Measurements from ENCODE around the gene MEP1B.
"Not testable (repeated sequence)": the region's sequence is repeated elsewhere in the genome, so short reads cannot be mapped to it uniquely, and the experiment has no call there.

The MEP1B gene

DNA sequence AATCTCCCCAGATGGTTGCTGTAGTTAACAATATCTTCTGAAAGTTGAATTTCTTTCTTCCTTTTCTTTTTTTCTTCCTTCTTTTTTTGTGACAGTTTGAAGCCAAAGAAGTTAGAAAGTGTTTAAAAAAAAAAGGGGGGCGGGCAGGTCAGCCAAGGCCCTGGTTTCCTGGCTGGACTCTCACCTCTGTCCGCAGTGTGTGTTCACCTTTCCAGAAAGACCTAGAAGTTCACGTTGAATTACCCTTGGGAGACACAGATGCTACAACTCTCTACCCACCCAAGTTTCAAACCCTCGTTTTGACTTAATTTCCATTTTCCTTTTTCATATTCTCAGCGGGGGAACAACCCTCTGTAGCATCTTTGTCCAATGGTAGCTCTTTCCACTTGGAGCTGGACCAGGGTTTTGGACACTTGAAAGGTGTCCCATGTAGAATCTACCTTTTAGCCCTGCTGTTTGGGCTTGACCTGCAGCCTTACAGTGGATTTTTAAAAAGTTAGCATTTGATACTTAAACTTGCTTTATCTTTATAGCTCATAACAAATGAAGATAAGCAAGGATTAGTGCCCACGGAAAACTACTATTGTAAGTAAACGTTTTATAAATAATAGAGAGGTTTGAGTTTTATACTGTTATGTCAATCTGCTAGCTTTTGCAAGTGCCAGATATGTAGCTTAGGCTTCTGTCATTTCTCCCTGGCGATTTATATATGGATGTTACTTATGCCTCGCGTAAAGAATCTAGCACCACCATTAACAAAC lies 20.0 kb downstream of the MEP1B start:
- no peak for DNase-seq

DNA sequence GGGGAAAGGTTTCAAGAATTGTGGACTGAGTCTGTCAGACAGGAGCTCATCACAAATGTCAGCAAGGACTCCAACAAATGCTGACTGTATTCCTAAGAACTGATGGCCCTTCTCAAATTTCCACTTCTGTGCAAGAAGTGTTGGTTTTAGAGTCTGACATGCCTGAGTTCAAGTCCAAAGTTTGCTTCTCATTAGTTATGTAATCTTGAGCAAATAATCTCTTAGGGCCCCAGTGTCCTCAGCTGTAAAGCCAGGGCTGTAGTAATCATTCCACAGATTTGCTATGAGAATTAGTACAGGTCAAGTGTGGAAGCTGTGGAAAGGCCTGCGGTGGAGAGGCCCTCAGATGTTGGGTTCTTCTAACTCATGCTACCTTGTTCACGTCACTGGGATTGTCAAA lies 23.9 kb downstream of the MEP1B start:
- DNase-seq, result no peak

DNA sequence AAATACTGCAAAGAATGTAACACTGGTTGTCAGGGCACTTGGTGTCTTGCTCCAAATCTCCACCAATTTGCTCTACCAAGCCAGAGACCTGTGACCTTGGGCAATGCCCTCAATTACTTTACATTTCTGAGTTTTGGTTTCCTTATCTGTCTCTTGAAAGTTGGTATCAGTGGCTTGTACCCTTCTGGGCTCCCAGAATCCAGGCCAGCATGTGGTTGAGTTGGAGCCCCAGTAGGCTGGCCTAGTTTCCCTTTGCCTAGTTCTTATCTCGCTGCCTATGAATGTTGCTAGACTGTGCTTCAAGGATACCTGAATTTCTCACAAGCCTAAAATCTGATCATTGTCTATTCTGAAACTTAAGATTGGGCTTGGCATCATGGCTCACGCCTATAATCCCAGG lies 26.6 kb downstream of the MEP1B start:
- no peak for DNase-seq

DNA sequence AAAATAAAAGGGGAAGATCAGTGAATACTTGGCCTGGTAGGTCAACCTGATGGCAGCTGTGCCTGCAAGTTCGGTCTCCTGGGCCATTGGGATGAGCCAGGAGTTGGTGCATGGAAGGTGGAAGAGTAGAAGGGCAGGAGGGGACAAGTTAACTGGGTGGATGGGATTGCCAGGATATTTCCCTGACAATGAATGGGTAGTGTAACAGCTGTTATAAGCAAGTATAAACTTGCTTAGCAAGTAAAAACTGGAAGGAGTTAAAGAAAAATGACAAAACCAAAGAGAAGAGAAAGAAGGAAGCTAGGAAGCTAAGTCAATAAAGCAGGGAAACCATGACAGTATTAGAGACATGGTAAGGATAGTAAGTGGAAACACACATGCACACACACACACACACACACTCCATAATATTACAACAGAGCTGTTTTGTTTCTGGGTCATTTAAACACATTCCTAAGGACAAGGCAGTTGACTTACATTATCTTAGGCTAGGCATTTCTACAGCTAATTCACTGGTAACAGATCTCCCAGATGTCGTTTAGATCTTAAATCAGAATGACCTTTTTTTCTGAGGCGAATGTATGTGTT lies 29.7 kb downstream of the MEP1B start:
- DNase-seq, result no peak

DNA sequence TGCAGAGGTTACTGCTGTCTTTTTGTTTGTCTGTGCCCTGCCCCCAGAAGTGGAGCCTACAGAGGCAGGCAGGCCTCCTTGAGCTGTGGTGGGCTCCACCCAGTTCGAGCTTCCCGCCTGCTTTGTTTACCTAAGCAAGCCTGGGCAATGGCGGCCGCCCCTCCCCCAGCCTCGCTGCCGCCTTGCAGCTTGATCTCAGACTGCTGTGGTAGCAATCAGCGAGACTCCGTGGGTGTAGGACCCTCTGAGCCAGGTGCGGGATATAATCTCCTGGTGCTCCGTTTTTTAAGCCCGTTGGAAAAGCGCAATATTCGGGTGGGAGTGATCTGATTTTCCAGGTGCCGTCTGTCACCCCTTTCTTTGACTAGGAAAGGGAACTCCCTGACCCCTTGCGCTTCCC lies 43.5 kb downstream of the MEP1B start:
- DNase-seq, result not testable (repeated sequence)

DNA sequence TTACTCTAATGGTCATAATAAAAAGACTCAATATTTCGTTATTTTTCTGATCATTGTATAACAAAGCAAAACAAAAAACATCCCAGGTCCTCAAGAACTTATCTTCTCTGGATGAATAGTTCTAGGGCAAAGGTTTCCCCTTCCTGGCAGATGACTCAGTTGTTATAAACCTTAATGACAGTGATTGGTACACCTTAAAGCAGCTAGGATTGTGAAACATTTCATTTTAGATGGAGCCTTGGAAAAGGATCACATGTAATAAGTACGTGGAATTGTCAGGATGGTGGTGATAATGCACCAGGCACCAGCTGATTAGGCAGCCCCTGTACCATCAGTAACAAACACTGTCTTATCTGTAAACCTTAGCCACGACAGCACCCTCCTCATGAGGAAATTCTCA lies 47.2 kb downstream of the MEP1B start:
- no peak for DNase-seq

DNA sequence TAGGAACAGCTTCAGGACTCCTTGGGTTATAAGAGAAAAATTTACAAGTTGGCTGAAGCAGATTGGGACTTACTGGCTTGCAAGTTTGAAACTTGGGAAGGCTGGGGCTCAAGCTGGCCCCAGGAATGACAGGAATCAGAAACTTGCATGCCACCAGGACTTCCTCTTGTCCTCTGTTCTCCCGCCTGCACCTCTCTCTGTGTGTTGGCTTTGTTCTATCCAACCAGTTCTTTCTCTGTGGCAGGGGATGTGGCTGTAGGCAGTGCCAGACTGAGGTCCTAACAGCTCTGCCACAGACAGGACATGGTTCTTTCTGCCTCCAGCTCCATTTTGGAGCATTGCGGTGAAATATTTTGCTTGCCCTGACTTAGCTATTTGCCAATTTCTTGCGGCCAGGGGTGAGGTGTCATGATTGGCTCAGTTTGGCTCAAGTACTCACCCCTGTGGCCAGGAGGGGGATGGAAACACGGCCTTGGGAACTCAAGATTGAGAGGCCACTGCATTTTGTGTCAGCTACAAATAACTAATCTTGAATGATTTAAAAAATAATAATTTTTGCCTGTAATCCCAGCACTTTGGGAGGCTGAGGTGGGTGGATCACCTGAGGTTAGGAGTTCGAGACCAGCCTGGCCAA lies 48.9 kb downstream of the MEP1B start:
- no peak for DNase-seq

DNA sequence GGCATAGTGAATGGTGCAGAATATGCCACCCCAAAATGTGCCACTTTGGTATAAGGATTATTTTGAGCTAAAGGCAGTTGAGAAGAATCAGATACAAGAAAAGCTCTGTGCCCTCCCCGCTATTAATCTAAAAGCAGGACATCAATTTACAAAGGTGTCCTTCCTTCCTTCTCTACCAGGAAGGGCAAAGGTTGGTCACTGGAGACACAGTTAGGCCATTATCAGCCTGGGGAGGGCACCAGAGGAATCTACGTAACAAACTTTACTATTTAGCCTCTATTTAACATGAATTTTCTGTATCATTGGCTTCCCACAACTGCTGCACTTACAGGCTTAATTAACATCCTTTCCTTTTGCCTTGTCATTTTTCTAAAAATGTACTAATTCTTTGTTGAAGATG lies 52.6 kb downstream of the MEP1B start:
- no peak for DNase-seq

DNA sequence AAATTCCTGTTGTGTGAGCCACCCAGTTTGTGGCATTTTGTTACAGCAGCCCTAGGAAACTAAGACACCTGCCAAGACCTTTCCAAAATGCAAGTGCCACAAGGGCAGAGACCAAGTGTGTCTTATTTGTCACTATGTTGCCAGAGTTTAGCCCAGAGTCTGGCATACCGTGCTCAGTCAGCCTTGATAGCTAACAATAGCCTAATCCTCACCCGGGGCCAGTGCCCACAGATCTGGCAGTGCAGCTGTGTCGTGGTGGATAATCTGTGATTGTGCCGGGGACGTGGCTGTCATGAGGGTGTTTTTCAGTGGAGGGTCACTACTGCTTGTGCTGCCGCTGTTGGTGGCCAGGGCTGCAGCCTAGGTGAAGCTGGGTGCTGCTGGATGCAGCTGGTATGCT lies 53.5 kb downstream of the MEP1B start:
- no peak for DNase-seq

DNA sequence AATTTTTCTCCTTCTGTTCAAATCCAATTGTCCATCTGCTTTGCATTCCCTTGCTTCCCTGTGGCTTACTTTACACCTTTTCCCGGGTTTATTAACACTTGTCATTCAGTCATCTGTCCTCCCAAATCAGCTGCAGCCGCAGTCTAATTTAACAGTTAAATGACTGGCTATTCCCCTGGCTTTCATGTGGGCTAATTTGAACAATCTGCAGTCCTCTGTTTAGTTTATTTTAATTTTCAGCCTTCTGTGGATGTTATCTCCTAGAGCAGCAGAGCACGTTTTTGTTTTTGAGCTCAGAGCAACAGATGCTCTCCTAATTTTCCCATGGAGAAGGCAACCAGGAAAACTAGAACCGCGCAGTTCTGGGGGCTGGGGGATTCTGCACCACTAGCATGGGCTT lies 55.0 kb downstream of the MEP1B start:
- no peak for DNase-seq

DNA sequence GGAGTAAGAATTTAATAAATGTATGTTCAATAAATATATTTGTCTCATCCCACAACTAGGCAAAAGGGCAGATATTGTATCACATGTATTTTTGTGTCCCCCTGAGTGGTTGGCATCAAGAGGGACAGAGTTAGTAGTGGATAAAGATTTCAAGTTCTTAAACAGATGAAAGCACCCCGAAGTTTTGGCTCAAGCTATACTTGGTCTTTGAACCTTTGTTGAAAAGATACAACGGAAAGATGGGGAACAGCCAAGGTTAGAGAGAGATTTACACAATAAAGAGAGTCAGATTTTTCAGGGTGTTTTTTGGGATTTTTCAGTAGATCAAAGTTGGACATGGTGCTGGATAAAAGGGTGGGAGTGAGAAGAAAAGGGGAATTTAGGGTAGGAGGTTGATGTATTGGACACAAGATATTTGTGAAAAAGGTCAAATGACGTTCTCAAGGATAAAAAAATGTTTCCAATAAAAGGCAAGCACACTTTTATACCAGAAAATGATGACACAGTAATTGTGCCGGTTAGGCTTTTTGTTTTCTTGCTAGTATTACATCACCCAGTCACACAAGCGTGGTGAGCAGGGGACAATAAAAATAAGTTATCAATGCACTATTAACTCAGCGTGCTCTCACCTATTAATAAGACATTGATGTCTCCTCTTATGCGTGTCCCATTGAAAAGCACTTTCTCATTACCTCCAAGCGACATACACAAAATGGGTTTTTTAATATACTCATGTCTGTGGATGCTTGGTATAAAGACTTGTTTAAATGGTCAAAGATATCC lies 59.5 kb downstream of the MEP1B start:
- DNase-seq, result no peak

DNA sequence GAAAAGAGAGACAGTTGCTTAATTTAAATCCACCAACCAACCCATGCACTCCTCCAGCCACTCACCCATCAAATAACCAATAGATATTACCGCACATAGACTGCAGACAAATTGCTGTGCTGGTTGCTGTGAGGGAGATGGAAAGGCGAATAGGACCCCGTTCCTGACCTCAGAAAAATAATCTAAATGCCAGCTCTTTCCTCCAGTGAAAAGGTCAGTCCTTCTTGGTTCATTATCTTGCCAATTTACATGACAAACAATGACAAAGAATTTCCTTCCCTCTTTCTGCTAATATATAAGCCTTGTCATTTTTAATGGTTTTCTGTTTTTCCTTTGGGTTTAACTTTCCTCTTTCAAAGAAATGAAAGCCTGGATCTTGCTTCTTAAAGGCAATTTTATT lies 61.6 kb downstream of the MEP1B start:
- no peak for DNase-seq

DNA sequence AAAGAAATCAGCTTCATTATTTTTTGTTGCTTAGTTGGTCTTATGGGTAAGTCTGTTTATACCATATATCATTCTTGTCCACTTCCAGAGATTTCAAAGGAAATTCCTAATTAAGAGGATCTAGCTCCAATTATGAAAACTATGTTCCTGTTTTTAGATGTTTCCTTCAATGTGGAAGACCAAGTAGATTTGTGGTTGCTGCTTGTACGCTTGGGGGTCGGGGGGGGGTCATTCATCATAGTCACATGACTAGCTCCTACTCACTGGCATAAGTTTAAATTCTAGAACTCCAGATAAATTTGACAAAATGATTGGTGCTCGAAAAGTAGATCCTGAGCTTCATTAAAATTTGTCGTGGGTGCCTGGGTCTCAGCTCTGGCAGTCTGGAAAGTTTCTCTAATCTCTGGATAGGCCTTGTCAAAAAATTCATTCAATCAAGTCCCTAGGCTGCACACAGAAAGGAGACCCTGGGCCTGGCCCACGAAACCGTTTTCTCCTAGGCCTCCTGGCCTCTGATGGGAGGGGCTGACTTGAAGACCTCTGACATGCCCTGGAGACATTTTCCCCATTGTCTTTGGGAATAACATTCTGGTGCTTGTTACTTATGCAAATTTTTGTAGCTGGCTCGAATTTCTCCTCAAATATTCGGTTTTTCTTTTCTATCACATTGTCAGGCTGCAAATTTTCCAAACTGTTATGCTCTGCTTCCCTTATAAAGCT lies 62.5 kb downstream of the MEP1B start:
- no peak for DNase-seq

DNA sequence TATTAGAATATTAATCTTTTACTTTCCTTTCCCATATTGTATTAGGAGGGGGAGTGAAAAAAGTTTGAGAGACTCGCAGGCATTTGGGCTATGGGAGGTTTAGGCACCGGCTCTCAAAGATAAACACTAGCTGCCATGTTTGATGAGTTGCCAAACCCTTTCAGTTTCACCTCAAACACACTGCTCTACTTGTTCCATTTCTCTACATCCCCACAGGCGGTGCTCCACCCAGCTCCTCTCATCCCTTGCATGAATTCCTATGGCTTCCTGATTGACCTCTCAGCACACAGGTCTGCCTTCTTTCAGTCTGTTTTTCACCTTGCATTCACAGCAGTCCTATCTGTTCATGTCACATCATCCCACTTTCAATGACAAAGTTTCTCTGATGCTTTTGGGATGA lies 65.7 kb downstream of the MEP1B start:
- DNase-seq, result no peak

DNA sequence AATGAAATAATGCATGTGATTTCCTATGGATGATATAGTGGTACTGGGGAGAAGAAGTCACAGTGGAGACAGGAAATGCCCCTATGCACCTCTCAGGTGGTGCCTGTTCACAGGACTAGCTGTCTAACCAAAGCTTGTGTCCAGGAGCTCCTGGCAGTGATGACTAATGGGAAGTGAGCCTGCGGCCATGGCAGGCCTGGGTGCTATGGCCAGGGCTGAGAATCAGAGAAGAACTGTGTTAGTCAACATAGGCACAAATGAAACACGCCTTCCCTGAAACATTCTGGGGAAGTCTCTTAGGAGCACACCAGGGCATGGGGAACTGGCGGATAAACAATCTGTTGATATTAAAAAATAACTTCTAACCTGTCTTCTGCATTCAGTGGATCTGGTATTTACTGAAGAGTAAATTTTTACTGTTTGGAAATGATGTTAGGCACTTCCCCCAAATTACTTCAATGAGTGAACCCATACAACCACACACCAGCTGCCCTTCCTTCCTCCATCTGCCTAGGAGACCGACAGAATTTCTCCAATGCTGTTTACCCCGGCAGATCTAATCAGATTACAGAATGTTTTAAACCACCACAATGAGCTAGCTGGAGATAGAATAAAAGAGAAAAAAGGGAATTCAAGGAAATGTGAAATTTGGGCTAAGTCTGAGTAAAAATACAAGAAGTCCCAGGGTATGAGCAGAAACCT lies 67.4 kb downstream of the MEP1B start:
- no peak for DNase-seq

DNA sequence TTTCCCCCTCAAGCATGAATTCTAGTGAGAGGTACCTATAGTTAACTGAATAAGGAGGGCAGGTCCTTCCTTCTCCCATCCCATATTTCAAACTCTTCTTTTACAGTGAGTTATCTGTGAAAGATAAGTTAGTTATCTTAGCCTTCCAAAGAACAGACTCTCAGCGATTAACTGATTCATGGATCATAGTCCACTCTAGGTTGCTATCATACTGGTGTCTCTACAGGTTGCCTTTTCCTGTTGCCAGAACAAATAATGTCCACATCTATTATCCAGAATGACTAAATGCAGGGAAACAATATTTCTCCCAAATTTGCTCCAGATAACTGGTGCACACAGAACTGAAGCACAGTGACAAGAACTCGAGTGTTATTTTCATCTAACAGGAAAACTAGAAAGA lies 68.3 kb downstream of the MEP1B start:
- no peak for DNase-seq

DNA sequence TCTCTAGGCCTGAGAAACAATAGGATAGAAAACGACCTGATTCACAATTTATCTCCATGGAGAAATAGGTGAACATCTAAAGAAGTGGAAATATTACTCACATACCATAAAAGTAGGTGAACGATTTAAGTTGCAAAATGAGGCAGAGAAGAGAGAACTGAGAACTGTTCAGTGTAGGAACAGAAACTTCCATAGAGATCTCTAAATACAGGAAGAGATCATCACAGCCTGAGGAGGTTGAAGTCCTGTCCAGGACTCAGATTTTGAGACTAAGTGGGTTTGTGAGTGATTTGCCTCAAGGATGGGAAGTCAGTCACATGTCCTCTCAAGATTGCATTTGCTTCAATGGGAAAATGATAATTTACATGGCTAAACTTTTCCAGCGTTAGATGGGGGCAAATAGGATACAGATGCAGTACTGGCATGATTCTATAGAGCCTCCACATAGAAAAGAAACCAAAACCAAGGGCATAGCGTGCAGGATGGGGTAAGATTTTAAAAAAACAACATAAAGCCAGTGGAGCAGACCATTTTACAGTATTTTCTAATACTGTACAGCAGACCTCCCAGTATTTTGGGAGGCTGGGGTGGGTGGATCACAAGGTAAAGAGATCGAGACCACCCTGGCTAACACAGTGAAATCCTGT lies 68.8 kb downstream of the MEP1B start:
- no peak for DNase-seq

DNA sequence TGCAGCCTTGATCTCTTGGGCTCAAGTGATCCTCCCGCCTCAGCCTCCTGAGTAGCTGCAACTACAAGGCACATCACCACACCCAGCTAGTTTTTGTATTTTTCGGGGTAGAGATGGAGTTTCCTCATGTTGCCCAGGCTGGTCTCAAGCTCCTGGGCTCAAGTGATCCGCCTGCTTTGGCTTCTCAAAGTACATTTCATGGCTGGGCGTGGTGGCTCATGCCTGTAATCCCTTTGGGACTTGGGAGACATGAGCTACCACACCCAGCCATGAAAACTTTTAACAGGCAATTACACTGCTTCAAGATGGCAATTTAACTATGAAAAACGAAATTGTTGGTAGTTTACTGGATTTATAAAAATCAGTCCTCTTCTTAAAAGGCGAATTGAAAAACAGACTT lies 69.7 kb downstream of the MEP1B start:
- no peak for DNase-seq

DNA sequence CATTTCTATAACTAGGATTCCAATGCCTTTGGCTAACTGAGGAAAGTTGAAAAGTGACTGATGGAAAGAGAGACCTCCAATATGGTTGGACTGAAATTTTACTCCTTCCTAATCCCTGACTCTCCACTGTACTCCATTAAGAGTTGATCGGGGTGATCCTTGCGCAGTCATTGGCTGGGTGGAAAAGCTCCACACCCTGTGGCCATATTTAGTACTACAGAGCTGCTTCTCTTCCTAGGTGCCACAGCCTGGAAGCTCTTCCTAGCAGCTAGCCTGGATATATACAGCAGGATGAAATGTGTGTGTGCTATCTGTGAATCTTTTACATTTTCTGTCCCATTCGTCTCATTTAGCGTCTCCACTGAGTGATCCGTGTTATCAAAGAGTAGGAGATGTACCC lies 71.2 kb downstream of the MEP1B start:
- DNase-seq, result no peak

DNA sequence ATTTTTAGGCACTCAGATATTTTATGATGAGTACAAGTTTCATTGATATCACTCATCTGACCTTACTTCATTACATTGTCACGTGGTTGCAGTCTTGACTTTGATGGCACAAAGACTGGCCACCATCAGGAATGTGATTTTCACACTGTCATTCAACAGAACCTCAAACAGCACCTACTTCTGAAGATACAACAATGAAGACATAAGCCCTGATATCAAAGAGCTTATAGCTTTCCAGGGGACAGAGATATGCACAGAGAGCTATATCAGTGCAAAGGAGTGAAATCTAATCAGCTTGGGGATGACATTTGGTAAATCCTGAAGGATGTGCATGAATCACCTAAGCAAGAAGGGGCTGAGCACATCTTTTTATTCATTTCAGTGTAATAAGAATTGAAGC lies 72.3 kb downstream of the MEP1B start:
- DNase-seq, result no peak

DNA sequence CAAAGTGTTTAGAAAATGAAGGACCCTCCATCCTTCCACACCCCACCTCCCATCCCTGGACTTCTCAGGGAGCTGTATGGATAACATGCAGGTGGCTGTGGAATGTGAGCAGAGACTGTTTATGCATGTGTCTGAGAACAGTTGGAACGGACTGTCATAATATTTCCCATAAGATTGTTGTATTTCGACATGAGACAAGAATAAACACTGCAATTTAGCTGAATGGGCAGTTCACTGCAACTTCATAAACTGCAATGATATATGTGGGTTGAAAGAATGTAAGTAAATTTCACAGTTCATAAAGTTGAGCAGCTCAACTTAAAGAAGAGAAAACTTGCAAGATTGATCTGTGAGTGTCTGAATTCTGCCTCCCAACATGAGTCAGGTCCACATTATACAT lies 74.6 kb downstream of the MEP1B start:
- DNase-seq, result no peak

DNA sequence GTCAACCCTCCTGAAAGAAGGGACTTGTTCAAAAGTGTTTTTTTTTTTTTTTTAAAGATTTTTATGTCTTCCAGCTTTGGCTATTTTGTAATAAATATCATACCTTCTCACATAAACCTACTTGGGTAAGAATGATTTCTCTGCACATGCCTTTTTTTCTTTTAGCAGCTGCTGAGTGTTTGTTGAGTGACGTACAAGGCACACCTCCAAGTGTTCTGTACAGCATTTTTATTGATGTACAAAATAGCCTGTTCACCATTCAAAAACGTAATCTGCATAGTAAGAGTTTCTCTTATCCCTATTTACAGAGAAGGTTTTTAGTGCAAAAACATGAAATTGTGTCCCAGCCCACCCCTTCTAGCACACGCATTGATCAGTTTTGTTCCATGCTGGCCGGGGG lies 77.6 kb downstream of the MEP1B start:
- no peak for DNase-seq
